HL-60 (cell line): ENCODE results near the gene QPRT.

Source experiments
- CTCF ChIP-seq: IDR thresholded peaks from one replicate; pipeline ENCODE4 v1.5.1; 2011; ENCODE audit warnings: low read length, control low read depth, inconsistent platforms; ENCODE audit not compliant: insufficient read depth
- POLR2AphosphoS5 ChIP-seq: IDR thresholded peaks from 2 replicates; pipeline ENCODE4 v1.6.1; 2012; ENCODE audit warnings: low read depth
- SPI1 ChIP-seq: IDR thresholded peaks from 2 replicates; pipeline ENCODE4 v1.6.1; 2012; ENCODE audit warnings: low read depth, mild to moderate bottlenecking, borderline replicate concordance

DNA sequence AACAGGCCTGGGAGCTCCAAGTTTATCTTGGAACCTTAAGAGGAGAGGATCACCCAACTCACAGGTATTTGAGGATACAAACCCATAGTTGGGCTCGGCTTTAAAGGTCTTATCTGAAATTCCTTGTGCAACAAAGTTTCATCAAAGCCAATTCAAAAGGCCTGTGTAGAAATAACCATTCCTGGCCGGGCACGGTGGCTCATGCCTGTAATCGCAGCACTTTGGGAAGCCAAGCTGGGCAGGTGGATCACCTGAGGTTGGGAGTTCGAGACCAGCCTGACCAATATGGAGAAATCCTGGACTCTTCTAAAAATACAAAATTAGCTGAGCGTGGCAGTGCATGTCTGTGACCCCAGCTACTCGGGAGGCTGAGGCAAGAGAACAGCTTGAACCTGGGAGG, 38.1 kb downstream of the QPRT start:
- TF ChIP-seq SPI1 (no peak), CTCF (no peak), POLR2AphosphoS5 (no peak)
